NCI-H2196 (cell line): ENCODE results near the gene CR1L.
"Not testable (repeated sequence)": the region's sequence is repeated elsewhere in the genome, so short reads cannot be mapped to it uniquely, and the experiment has no call there.

Experiments used
- DNase-seq: peaks from one replicate; lab custom pipeline; 2025; ENCODE audit not compliant: unreplicated experiment; lab: John Stamatoyannopoulos, UW

CR1L gene

GRCh38 chr1:207645635-207646081 lies 725 bp downstream of the CR1L start:
- DNase-seq: no peak

GRCh38 chr1:207646171-207646570 lies 1.2 kb downstream of the CR1L start:
- no peak for DNase-seq

GRCh38 chr1:207646944-207647579 lies 2.1 kb downstream of the CR1L start:
- no peak for DNase-seq

- DNase-seq: no peak
Observed at GRCh38 chr1:207647671-207648333, 2.9 kb downstream of the CR1L start.

GRCh38 chr1:207648334-207649209 lies 3.6 kb downstream of the CR1L start:
- DNase-seq: no peak

- no peak for DNase-seq
Observed at GRCh38 chr1:207649210-207649753, 4.3 kb downstream of the CR1L start.

- DNase-seq: no peak
Observed at GRCh38 chr1:207649865-207650580, 5.1 kb downstream of the CR1L start.

GRCh38 chr1:207651583-207651982 lies 6.7 kb downstream of the CR1L start:
- DNase-seq: no peak

- DNase-seq: no peak
Observed at GRCh38 chr1:207654320-207654719, 9.4 kb downstream of the CR1L start.

- DNase-seq: no peak
Observed at GRCh38 chr1:207658408-207658807, 13.5 kb downstream of the CR1L start.

- no peak for DNase-seq
Observed at GRCh38 chr1:207658904-207659485, 14.1 kb downstream of the CR1L start.

- DNase-seq: no peak
Observed at GRCh38 chr1:207659545-207660153, 14.7 kb downstream of the CR1L start.

- not testable (repeated sequence) for DNase-seq
Observed at GRCh38 chr1:207661420-207661819, 16.5 kb downstream of the CR1L start.

- no peak for DNase-seq
Observed at GRCh38 chr1:207666342-207666741, 21.4 kb downstream of the CR1L start.

- DNase-seq: no peak
Observed at GRCh38 chr1:207669528-207670009, 24.6 kb downstream of the CR1L start.

GRCh38 chr1:207670192-207670591 lies 25.3 kb downstream of the CR1L start:
- no peak for DNase-seq

GRCh38 chr1:207670997-207671396 lies 26.1 kb downstream of the CR1L start:
- DNase-seq: no peak

- DNase-seq: peak; percentile 20
Observed at GRCh38 chr1:207672522-207673130, 27.7 kb downstream of the CR1L start.

GRCh38 chr1:207673399-207673798 lies 28.5 kb downstream of the CR1L start:
- DNase-seq: no peak
